HepG2 (cell line): ENCODE results near the gene KIF26B. TPM values are rescaled to one million over a fixed set of nuclear protein-coding genes. Genes with fewer than 3 reads are reported as not detected.

ENCODE experiments used
- ATAC-seq: fragments of 200-7000 bp; cut with Tn5 transposase; 3 replicates; pipeline ENCODE4 v1.9.1; 2020; ENCODE audit warnings: mild to moderate bottlenecking, moderate library complexity
- BruUV-seq: library from RNA; stranded (reverse); fragments of 400-500 nt; replicated peaks from 2 replicates; lab custom pipeline; 2021; lab: Mats Ljungman, UMichigan
- CTCF ChIA-PET: fragments of 300-600 bp; formaldehyde crosslinking; extraction: SDS; loops from one replicate; lab custom pipeline; 2021; ENCODE audit warnings: low total read pairs, inconsistent platforms, low intra/inter-chr PET ratio; lab: Yijun Ruan, JAX
- POLR2A ChIA-PET: fragments of 350-600 bp; sonication (Branson Sonifier 250); formaldehyde crosslinking; loops from one replicate; lab custom pipeline; 2020; ENCODE audit warnings: antibody characterized with exemption, inconsistent platforms; lab: Yijun Ruan, JAX
- DNase-seq: peaks from one replicate; pipeline ENCODE4 v3.0.0-alpha.2; 2015; ENCODE audit warnings: low spot score
- FAIRE-seq: peaks from 3 replicates; lab custom pipeline; 2011; peaks lifted over from hg19 to GRCh38; lab: Jason Lieb, UNC
- H2AFZ ChIP-seq: one replicate; pipeline ENCODE4 v1.6.1; 2011; ENCODE audit warnings: low read length, inconsistent platforms
- H3K27ac ChIP-seq: fragments of 300-600 bp; 3 replicates; pipeline ENCODE4 v1.8.0; 2011; ENCODE audit warnings: mixed run types, mild to moderate bottlenecking, mixed read lengths, low read length, inconsistent platforms; ENCODE audit not compliant: insufficient read depth; ENCODE audit errors: extremely low read length
- H3K27me3 ChIP-seq, 2 experiments: fragments of 200-600 bp in 1 of 2; 2 replicates in 1 of 2; 3 replicates in 1 of 2; pipeline versions ENCODE4 v1.6.0 to v1.8.0; 2011; ENCODE audit warnings: low read length in 2 of 2, mild to moderate bottlenecking in 2 of 2, moderate library complexity in 2 of 2, inconsistent platforms in 1 of 2; ENCODE audit not compliant: insufficient read depth in 2 of 2, control insufficient read depth in 1 of 2
- H3K36me3 ChIP-seq, 2 experiments: fragments of 200-600 bp in 1 of 2; replicated peaks in 1 of 2; 2 replicates in 1 of 2; 3 replicates in 1 of 2; pipeline versions ENCODE4 v1.5.1 to v1.8.0; 2011; ENCODE audit warnings: low read length in 2 of 2, inconsistent platforms in 1 of 2; ENCODE audit not compliant: insufficient read depth in 2 of 2, control insufficient read depth in 1 of 2
- H3K4me1 ChIP-seq: 2 replicates; pipeline ENCODE4 v1.5.1; 2012; ENCODE audit warnings: low read length, inconsistent platforms; ENCODE audit not compliant: insufficient read depth
- H3K4me2 ChIP-seq: 2 replicates; pipeline ENCODE4 v1.6.0; 2011; ENCODE audit warnings: low read depth, low read length, inconsistent platforms
- H3K4me3 ChIP-seq, 3 experiments: fragments of 200-600 bp in 1 of 3; sonication (generic), shearing (Covaris generic) in 1 of 3; replicated peaks in 1 of 3; 2 replicates each; pipeline ENCODE4 v1.5.1; 2011 to 2016; ENCODE audit warnings: low read length in 3 of 3, inconsistent platforms in 2 of 3, low read depth in 2 of 3, mild to moderate bottlenecking in 2 of 3, control low read depth in 1 of 3, mixed read lengths in 1 of 3; ENCODE audit not compliant: insufficient read depth in 1 of 3
- H3K79me2 ChIP-seq: one replicate; pipeline ENCODE4 v1.6.1; 2011; ENCODE audit warnings: low read length, inconsistent platforms; ENCODE audit not compliant: insufficient read depth
- H3K9ac ChIP-seq: 2 replicates; pipeline ENCODE4 v1.6.0; 2011; ENCODE audit warnings: mild to moderate bottlenecking, low read depth, low read length, inconsistent platforms; ENCODE audit not compliant: insufficient read depth
- H3K9me3 ChIP-seq: 2 replicates; pipeline ENCODE4 v1.5.1; 2012; ENCODE audit warnings: mild to moderate bottlenecking, low read length
- H4K20me1 ChIP-seq: 2 replicates; pipeline ENCODE4 v1.6.0; 2011; ENCODE audit warnings: inconsistent platforms, mild to moderate bottlenecking, low read length, moderate library complexity; ENCODE audit not compliant: insufficient read depth
- HNF1B ChIP-seq: sonication (generic); formaldehyde crosslinking; IDR thresholded peaks from 2 replicates; pipeline ENCODE4 v1.5.1; 2020; ENCODE audit warnings: mild to moderate bottlenecking, moderate library complexity, missing genetic modification reagents
- KDM2A ChIP-seq: sonication (generic); formaldehyde crosslinking; IDR thresholded peaks from 2 replicates; pipeline ENCODE4 v1.4.0; 2020; ENCODE audit warnings: low read depth, missing genetic modification reagents, borderline replicate concordance
- MBNL3 ChIP-seq: fragments of 250-450 bp; sonication (Bioruptor Pico); conservative IDR thresholded peaks from 2 replicates; pipeline ENCODE4 v1.8.0; 2022; ENCODE audit warnings: mild to moderate bottlenecking, inconsistent platforms
- PREB ChIP-seq: sonication (generic); formaldehyde crosslinking; IDR thresholded peaks from 2 replicates; pipeline ENCODE4 v1.4.0; 2020; ENCODE audit warnings: missing genetic modification reagents
- RARG ChIP-seq: sonication (generic); formaldehyde crosslinking; IDR thresholded peaks from 2 replicates; pipeline ENCODE4 v1.4.0; 2020; ENCODE audit warnings: low read depth, mild to moderate bottlenecking, missing genetic modification reagents
- REL ChIP-seq: sonication (generic); formaldehyde crosslinking; conservative IDR thresholded peaks from 2 replicates; pipeline ENCODE4 v1.8.0; 2022; ENCODE audit warnings: mild to moderate bottlenecking, missing genetic modification reagents, moderate library complexity
- SP1 ChIP-seq, 2 experiments: fragments of 450-650 bp in 1 of 2; sonication (generic) in 1 of 2; formaldehyde crosslinking in 1 of 2; IDR thresholded peaks; 2 replicates each; pipeline versions ENCODE4 v1.4.0 to v1.6.1; 2016 to 2020; ENCODE audit warnings: missing genetic modification reagents in 1 of 2
- SP140L ChIP-seq: sonication (generic); formaldehyde crosslinking; IDR thresholded peaks from 2 replicates; pipeline ENCODE4 v1.4.0; 2020; ENCODE audit warnings: missing genetic modification reagents, borderline replicate concordance
- TRAFD1 ChIP-seq: sonication (generic); formaldehyde crosslinking; IDR thresholded peaks from 2 replicates; pipeline ENCODE4 v1.5.1; 2020; ENCODE audit warnings: missing genetic modification reagents, mild to moderate bottlenecking, borderline replicate concordance
- ZNF260 ChIP-seq: sonication (generic); formaldehyde crosslinking; IDR thresholded peaks from 2 replicates; pipeline ENCODE4 v1.4.0; 2020; ENCODE audit warnings: missing genetic modification reagents, low read depth, mild to moderate bottlenecking, borderline replicate concordance
- ZNF329 ChIP-seq: sonication (generic); formaldehyde crosslinking; IDR thresholded peaks from 2 replicates; pipeline ENCODE4 v1.9.0; 2021; ENCODE audit warnings: low read depth, mild to moderate bottlenecking, missing genetic modification reagents
- ZNF430 ChIP-seq: sonication (generic); formaldehyde crosslinking; IDR thresholded peaks from 2 replicates; pipeline ENCODE4 v1.9.0; 2021; ENCODE audit warnings: mild to moderate bottlenecking, missing genetic modification reagents
- ZNF740 ChIP-seq: sonication (generic); formaldehyde crosslinking; IDR thresholded peaks from 2 replicates; pipeline ENCODE4 v1.4.0; 2020; ENCODE audit warnings: missing genetic modification reagents
- ZNF841 ChIP-seq: sonication (generic); formaldehyde crosslinking; IDR thresholded peaks from 2 replicates; pipeline ENCODE4 v1.8.1; 2023; ENCODE audit warnings: missing genetic modification reagents, borderline replicate concordance
- ZUFSP ChIP-seq: sonication (generic); formaldehyde crosslinking; IDR thresholded peaks from 2 replicates; pipeline ENCODE4 v1.9.0; 2021; ENCODE audit warnings: missing genetic modification reagents, mild to moderate bottlenecking, borderline replicate concordance
- WGBS: methylation state at CpG from one replicate; pipeline ENCODE4 v1.1.6; 2017; ENCODE audit warnings: low lambda C conversion rate; 5-methylcytosine and 5-hydroxymethylcytosine counted together
- in situ Hi-C: cut with HindIII; loops from 2 replicates; pipeline ENCODE4 v1.10.0; 2017; ENCODE audit warnings: low pct_unique_long_range_greater_than_20kb; ENCODE audit not compliant: extremely low pct_ligation_motif_present
- intact Hi-C: fragments of 100-400 bp; cut with micrococcal nuclease; formaldehyde crosslinking; loops from one replicate; pipeline ENCODE4 v1.10.0; 2022; ENCODE audit not compliant: unreplicated experiment
- polyA plus RNA-seq, 8 experiments: library from polyadenylated mRNA; depleted of rRNA in 3 of 8; stranded (reverse) in 7 of 8; unstranded in 1 of 8; fragments of >200 nt; fragmentation: Illumina TruSeq in 4 of 8; extraction: Trizol in 4 of 8; gene quantifications; 2 replicates each; pipeline versions ENCODE4 v1.2.1 to v1.2.3, GENCODE V29; 2011 to 2016; ENCODE audit warnings: low read depth in 4 of 8, missing spikeins in 1 of 8, mixed read lengths in 1 of 8; ENCODE audit not compliant: insufficient read depth in 1 of 8
- total RNA-seq, 5 experiments: library from RNA; depleted of rRNA; stranded (reverse); fragments of >200 nt; fragmentation: Illumina TruSeq; extraction: Trizol; gene quantifications; 2 replicates each; pipeline ENCODE4 v1.2.3, GENCODE V29; 2016; ENCODE audit warnings: low read depth in 1 of 5

The KIF26B gene
- total and polyA plus RNA-seq, 2 of the 13 experiments (the other 11 are each of a cell fraction or from before 2014, with no cell fraction given): 0.08 to 0.09 TPM

- TF ChIP-seq ZNF329 (CRISPR knock-in tag) (no peak), PREB (CRISPR knock-in tag) (no peak), ZNF430 (CRISPR knock-in tag) (no peak), ZNF260 (no peak), HNF1B (no peak), ZNF740 (CRISPR knock-in tag) (no peak), SP140L (no peak), ZNF841 (CRISPR knock-in tag) (no peak)
These were observed 144.0 kb downstream of the KIF26B start (continued) for GRCh38 chr1:245298781-245299180.

GRCh38 chr1:245301162-245301580, 146.4 kb downstream of the KIF26B start:
- in situ Hi-C loops (no loop called here), intact Hi-C loops (no loop called here)
- H3K4me2 ChIP-seq: no peak overlapping the region
- WGBS: 73% methylated on average over 10 of the region's 10 CpGs
- no peak overlapping the region for H3K27ac ChIP-seq
- FAIRE-seq (no peak), ATAC-seq (peak; percentile 72), DNase-seq (no peak)
- H3K9me3 ChIP-seq: no peaks in the 10 kb centered on the region
- no TSS peak for BruUV-seq
- peaks cover 5% of the 10 kb centered on the region; the same call in 1 of the 2 replicates for H3K4me1 ChIP-seq
- CTCF ChIA-PET: no interaction called here
- H3K79me2 ChIP-seq: no peaks in the 10 kb centered on the region
- no peak overlapping the region for H3K9ac ChIP-seq
- H4K20me1 ChIP-seq: no peaks in the 10 kb centered on the region
- H3K27me3 ChIP-seq: no peaks in the 10 kb centered on the region; a peak in 1 of 5 replicates
- H3K36me3 ChIP-seq: no peaks in the 10 kb centered on the region
- no peak overlapping the region for H3K4me3 ChIP-seq
- no peak overlapping the region for H2AFZ ChIP-seq
- POLR2A ChIA-PET: no interaction called here
- TF ChIP-seq KDM2A (CRISPR knock-in tag): no peak
- no peak for TF ChIP-seq SP1 (IDR thresholded peaks at IDR 0.05)
- TF ChIP-seq SP1 (CRISPR knock-in tag; IDR thresholded peaks at IDR 0.05): no peak
- no peak for TF ChIP-seq TRAFD1
- no peak for TF ChIP-seq MBNL3
- no peak for TF ChIP-seq ZUFSP (CRISPR knock-in tag)
- TF ChIP-seq RARG (CRISPR knock-in tag): no peak
- no peak for TF ChIP-seq REL (CRISPR knock-in tag)
